ENCODE data around the gene OR5B21. TPM values are rescaled to one million over a fixed set of nuclear protein-coding genes. Genes with fewer than 3 reads are reported as not detected.

Gene OR5B21
- polyA plus RNA-seq, 3 donors, result 0.12 TPM; not detected in 2

GRCh38 chr11:58526721-58527120 is 18.8 kb upstream of the OR5B21 start:
- Mint-ChIP-seq H3K36me3 (peaks cover 44 to 52% of the 10 kb centered on the region in 2 donors), H3K4me1 (peaks cover 36% of the 10 kb centered on the region), H3K27me3 (ENCODE audit: low read depth in 3 of 3) (no peaks in the 10 kb centered on the region), H3K27ac (peak overlapping the region in 2 of 7 donors; percentile 0 to 33), H3K4me3 (no peak overlapping the region), H3K9me3 (no peaks in the 10 kb centered on the region)
- no peak for TF ChIP-seq CTCF (IDR thresholded peaks at IDR 0.05)
- Histone ChIP-seq H2AFZ (ENCODE audit: insufficient read depth, low read depth, low read length, poor library complexity, severe bottlenecking) (no peak overlapping the region), H4K20me1 (ENCODE audit: insufficient read depth, low read length) (peaks cover 21% of the 10 kb centered on the region), H3K79me2 (ENCODE audit: insufficient read depth, low read length) (no peaks in the 10 kb centered on the region), H3K4me2 (replicated peaks; ENCODE audit: extremely low read depth, low read length, poor library complexity, severe bottlenecking) (no peak overlapping the region), H3K27me3 (ENCODE audit: control insufficient read depth in 2 of 2, insufficient read depth in 2 of 2, low read length in 2 of 2) (no peaks in the 10 kb centered on the region), H3K4me3 (replicated peaks in 1 of 3; ENCODE audit: low read depth in 2 of 3, low read length in 3 of 3) (no peak overlapping the region), H3K9me3 (replicated peaks in 1 of 2; ENCODE audit: control insufficient read depth in 1 of 2, insufficient read depth in 1 of 2, low read length in 2 of 2) (no peaks in the 10 kb centered on the region), H3K27ac (ENCODE audit: low read depth in 1 of 2, low read length in 2 of 2) (no peak overlapping the region), H3K9ac (ENCODE audit: insufficient read depth, low read length, poor library complexity, severe bottlenecking) (no peak overlapping the region), H3K36me3 (replicated peaks in 1 of 2; ENCODE audit: control insufficient read depth in 1 of 2, insufficient read depth in 2 of 2, low read length in 2 of 2) (peaks cover 37 to 48% of the 10 kb centered on the region in 2 donors), H3K4me1 (ENCODE audit: control insufficient read depth in 1 of 2, insufficient read depth in 2 of 2, low read length in 2 of 2) (peaks cover 30 to 38% of the 10 kb centered on the region in 2 donors)
- 22% methylated on average over 1 of the region's 3 CpGs for WGBS (ENCODE audit: insufficient coverage)
- DNase-seq, result no peak
- intact Hi-C loops (cut with micrococcal nuclease), result no loop called here

GRCh38 chr11:58525037-58525614 is 17.2 kb upstream of the OR5B21 start:
- intact Hi-C loops (cut with micrococcal nuclease), result no loop called here
- Histone ChIP-seq H3K27ac (ENCODE audit: low read depth in 1 of 2, low read length in 2 of 2) (peak overlapping the region; percentile 18 to 66), H3K9ac (ENCODE audit: insufficient read depth, low read length, poor library complexity, severe bottlenecking) (no peak overlapping the region), H3K4me3 (replicated peaks in 1 of 3; ENCODE audit: low read depth in 2 of 3, low read length in 3 of 3) (peak overlapping the region; percentile 15 to 64 (median 48)), H3K9me3 (replicated peaks in 1 of 2; ENCODE audit: control insufficient read depth in 1 of 2, insufficient read depth in 1 of 2, low read length in 2 of 2) (no peaks in the 10 kb centered on the region), H3K4me1 (ENCODE audit: control insufficient read depth in 1 of 2, insufficient read depth in 2 of 2, low read length in 2 of 2) (peaks cover 30 to 38% of the 10 kb centered on the region in 2 donors), H3K4me2 (replicated peaks; ENCODE audit: extremely low read depth, low read length, poor library complexity, severe bottlenecking) (peak overlapping the region; percentile 79), H3K36me3 (replicated peaks in 1 of 2; ENCODE audit: control insufficient read depth in 1 of 2, insufficient read depth in 2 of 2, low read length in 2 of 2) (peaks cover 26 to 32% of the 10 kb centered on the region in 2 donors), H4K20me1 (ENCODE audit: insufficient read depth, low read length) (peaks cover 11% of the 10 kb centered on the region), H3K79me2 (ENCODE audit: insufficient read depth, low read length) (no peaks in the 10 kb centered on the region), H3K27me3 (ENCODE audit: control insufficient read depth in 2 of 2, insufficient read depth in 2 of 2, low read length in 2 of 2) (no peaks in the 10 kb centered on the region), H2AFZ (ENCODE audit: insufficient read depth, low read depth, low read length, poor library complexity, severe bottlenecking) (no peak overlapping the region)
- Mint-ChIP-seq H3K36me3 (peaks cover 33 to 37% of the 10 kb centered on the region in 2 donors), H3K9me3 (no peaks in the 10 kb centered on the region), H3K4me3 (peak overlapping the region; percentile 56 to 82), H3K4me1 (peaks cover 36% of the 10 kb centered on the region), H3K27me3 (ENCODE audit: low read depth in 3 of 3) (peaks cover 0 to 5% (median 0%) of the 10 kb centered on the region in 3 donors), H3K27ac (peak overlapping the region; percentile 74 to 90 (median 84))
- no CpG with 5 or more reads among the region's 6 CpGs for WGBS (ENCODE audit: insufficient coverage)
- peak; percentile 30 to 73 (median 65) for DNase-seq
- no peak for TF ChIP-seq CTCF (IDR thresholded peaks at IDR 0.05)
